Activated naive CD8-positive, alpha-beta T cell (primary cell): ENCODE data around the gene RASA1.

Source experiments
- H3K27ac Mint-ChIP-seq: one replicate; pipeline ENCODE4 v1.8.0; 2021; ENCODE audit warnings: mixed read lengths
- H3K27me3 Mint-ChIP-seq: one replicate; pipeline ENCODE4 v1.8.0; 2021; ENCODE audit warnings: mixed read lengths
- H3K36me3 Mint-ChIP-seq: one replicate; pipeline ENCODE4 v1.8.0; 2021; ENCODE audit warnings: mixed read lengths
- H3K4me1 Mint-ChIP-seq: one replicate; pipeline ENCODE4 v1.8.0; 2021; ENCODE audit warnings: low read depth, mixed read lengths
- H3K4me3 Mint-ChIP-seq: one replicate; pipeline ENCODE4 v1.8.0; 2021; ENCODE audit warnings: mild to moderate bottlenecking, mixed read lengths
- H3K9me3 Mint-ChIP-seq: one replicate; pipeline ENCODE4 v1.8.0; 2021; ENCODE audit warnings: low read depth, mixed read lengths

RASA1 gene

DNA sequence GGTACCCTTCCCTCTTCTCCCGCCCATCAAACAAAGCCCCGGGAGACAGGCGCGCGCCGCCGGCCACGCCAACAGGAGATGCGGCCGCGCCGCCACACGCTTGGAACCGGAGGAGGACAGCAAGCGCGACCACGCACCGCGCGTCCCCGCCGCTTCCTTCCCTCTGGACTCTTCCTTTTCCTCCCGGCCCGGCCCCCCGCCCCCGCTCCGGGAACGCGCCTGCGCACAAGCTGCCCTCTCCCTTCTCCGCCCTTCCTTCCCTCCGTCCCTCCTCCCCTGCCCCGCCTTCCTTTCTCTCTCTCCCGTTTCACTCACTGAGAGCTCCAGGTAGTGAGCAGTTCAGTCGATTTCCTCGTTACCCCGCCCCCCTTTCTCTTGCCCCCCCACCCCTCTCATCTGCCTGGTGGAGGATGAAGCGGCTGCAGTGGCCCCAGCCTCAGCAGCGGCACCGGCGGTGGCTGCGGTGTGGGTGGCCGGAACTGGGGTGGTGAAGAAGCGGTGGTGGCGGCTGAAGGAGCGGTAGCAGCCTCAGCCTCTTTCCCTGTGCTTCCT, at the start of gene RASA1:
TSS of gene RASA1 (plus strand) at position 310 of the 552 bp plus-strand sequence. CDS start 569 bp downstream, outside the sequence.
- peak within 1 kb of the TSS; percentile 98 for H3K27ac Mint-ChIP-seq
- peaks cover 28% of the 10 kb centered on the region for H3K4me1 Mint-ChIP-seq
- peak within 1 kb of the TSS; percentile 100 for H3K4me3 Mint-ChIP-seq
- H3K36me3 Mint-ChIP-seq = no peaks in the 10 kb centered on the region
- no peaks in the 10 kb centered on the region for H3K27me3 Mint-ChIP-seq
- no peaks in the 10 kb centered on the region for H3K9me3 Mint-ChIP-seq

DNA sequence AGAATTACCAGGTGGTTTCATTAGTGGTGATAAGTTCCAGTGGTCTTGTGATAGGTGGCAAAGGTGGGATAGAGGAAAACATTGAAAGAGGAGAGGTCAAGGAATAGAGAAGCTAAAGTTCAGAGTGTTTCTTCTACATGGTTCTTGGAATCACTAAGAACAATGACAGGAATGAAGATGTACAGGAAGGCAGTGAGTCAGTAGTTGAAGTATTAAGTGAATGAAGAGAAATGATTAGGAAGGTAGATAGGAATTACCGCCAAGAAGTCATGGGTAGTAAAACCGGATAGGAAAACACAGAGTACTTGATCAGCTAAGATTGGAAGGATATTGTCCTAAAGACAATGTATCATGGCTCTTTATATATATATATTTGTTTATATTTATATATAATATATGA, 37.9 kb upstream of the RASA1 start:
- H3K27me3 Mint-ChIP-seq = no peaks in the 10 kb centered on the region
- H3K4me1 Mint-ChIP-seq = peaks cover 4% of the 10 kb centered on the region
- no peaks in the 10 kb centered on the region for H3K36me3 Mint-ChIP-seq
- no peak overlapping the region for H3K27ac Mint-ChIP-seq
- no peaks in the 10 kb centered on the region for H3K9me3 Mint-ChIP-seq
- no peak overlapping the region for H3K4me3 Mint-ChIP-seq

DNA sequence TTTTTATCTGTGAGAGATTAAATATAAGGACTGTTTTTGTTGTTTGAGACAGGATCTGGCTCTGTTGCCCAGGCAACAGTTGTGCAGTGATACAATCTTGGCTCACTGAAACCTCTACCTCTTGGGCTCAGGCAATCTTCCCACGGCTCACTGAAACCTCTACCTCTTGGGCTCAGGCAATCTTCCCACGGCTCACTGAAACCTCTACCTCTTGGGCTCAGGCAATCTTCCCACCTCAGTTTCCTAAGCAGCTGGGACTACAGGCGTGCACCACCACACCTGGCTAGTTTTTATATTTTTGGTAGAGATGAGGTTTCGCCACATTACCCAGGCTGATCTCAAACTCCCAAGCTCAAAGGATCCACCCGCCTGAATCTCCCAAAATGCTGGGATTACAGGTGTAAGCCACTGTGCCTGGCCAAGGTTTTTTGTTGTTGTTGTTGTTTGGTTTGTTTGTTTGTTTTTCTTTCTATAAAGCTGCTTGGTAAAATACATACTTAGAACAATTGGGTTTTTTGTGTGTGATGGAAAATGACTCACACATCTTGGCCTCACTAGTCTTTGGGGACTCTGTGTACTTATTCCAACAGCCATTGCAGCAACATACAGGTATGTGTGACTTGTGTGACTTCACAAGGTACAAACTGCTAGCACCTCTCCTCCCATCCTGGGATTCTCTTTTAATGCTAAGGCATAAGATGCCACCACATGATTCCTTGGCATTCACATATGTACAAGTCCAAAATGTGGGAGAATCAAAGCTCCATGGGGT, 36.5 kb upstream of the RASA1 start:
- Mint-ChIP-seq H3K27me3 (no peaks in the 10 kb centered on the region), H3K9me3 (no peaks in the 10 kb centered on the region), H3K4me1 (peaks cover 4% of the 10 kb centered on the region), H3K4me3 (no peak overlapping the region), H3K27ac (no peak overlapping the region), H3K36me3 (no peaks in the 10 kb centered on the region)

DNA sequence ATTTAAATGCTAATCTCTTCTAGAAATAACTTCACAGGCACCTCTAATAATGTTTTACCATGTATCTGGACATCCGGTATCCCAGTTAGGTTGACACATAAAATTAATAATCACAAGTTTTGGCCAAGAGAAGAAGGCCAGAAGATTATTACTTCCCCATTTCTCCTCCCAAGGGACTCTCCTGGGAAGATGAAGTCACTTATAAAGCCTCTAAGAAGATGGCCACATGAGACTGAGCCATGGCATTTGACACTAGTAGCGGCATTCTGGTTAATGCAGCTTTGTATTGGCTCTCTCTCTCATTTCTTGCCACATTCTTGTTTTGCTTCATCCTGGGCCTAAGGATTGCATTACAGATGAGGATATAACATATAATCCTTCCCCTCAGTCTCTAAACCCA, 34.5 kb upstream of the RASA1 start:
- H3K4me3 Mint-ChIP-seq = no peak overlapping the region
- peaks cover 4% of the 10 kb centered on the region for H3K4me1 Mint-ChIP-seq
- no peak overlapping the region for H3K27ac Mint-ChIP-seq
- H3K27me3 Mint-ChIP-seq = no peaks in the 10 kb centered on the region
- no peaks in the 10 kb centered on the region for H3K9me3 Mint-ChIP-seq
- no peaks in the 10 kb centered on the region for H3K36me3 Mint-ChIP-seq

DNA sequence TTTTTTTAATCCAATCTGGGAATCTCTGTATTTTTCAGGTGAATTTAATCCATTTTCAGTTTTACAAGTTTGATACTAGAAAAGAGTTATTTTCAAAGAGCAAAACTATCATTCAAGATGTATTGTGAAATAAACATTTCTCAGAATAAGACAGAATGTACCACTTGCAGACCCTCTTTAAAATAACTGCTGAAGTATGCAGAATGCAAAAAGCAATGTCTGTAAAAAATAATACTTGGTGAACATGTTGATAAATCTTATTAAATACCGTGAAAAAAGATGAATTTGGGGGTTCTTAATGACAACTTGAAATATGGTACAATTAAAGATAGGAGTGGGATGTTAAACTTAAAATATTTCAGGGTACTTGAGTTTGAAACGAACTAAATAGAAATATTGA, 26.1 kb upstream of the RASA1 start:
- no peaks in the 10 kb centered on the region for H3K27me3 Mint-ChIP-seq
- no peaks in the 10 kb centered on the region for H3K4me1 Mint-ChIP-seq
- no peak overlapping the region for H3K4me3 Mint-ChIP-seq
- H3K27ac Mint-ChIP-seq = no peak overlapping the region
- no peaks in the 10 kb centered on the region for H3K36me3 Mint-ChIP-seq
- no peaks in the 10 kb centered on the region for H3K9me3 Mint-ChIP-seq

DNA sequence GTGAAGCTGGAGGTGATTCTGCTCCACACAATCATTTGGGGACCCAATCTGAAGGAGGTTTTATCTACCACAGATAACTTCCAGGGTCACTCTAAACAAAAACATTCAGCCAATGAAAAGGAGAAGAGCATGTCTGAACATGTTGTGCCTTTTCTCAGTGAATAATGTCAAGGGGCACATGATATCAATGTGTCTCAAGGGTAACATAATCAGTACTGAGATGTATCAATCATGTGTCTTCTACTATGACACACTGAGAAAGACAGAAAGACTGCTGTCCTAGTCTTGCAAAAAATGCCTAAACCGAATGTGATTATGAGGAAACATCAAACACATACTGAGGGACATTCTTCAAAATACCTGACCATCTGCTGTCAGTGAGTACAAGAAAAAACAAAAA, 25.4 kb upstream of the RASA1 start:
- Mint-ChIP-seq H3K36me3 (no peaks in the 10 kb centered on the region), H3K9me3 (no peaks in the 10 kb centered on the region), H3K4me1 (no peaks in the 10 kb centered on the region), H3K4me3 (no peak overlapping the region), H3K27me3 (no peaks in the 10 kb centered on the region), H3K27ac (no peak overlapping the region)

DNA sequence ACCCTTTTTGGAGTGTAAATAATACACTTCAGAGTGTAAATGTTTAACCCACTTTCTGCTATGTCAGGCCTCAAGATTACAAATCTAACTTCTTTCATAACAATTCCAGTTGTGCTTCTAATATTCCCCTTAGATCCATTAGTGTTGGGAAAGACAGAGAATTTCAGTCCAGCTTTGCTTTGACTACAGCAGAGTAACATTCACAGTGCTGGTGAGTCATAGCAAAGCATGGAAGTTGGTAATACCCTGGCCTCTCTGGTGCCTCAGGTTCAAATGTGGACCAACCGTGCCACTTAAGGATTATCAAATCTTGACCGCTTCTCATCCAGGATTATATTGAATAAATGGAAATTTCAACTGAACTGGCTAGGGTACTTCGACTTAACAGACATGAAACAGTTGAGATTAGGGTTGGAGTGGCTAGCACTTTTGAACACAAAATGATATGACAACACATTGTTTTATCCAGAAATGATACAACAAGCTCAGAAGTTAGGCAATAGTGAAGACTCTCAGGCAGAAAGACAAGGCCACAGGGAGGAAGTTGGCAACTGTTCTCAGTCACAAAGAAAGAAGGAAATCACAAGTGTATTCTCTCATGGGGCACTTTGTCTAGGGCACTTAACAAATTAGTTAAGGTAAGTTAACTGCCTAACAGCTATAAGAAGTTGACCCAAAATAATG, 24.4 kb upstream of the RASA1 start:
- Mint-ChIP-seq H3K4me3 (no peak overlapping the region), H3K4me1 (no peaks in the 10 kb centered on the region), H3K36me3 (no peaks in the 10 kb centered on the region), H3K27ac (no peak overlapping the region), H3K27me3 (no peaks in the 10 kb centered on the region), H3K9me3 (no peaks in the 10 kb centered on the region)

GRCh38 chr5:87245451-87245850, 22.2 kb upstream of the RASA1 start:
- H3K4me3 Mint-ChIP-seq = no peak overlapping the region
- no peaks in the 10 kb centered on the region for H3K36me3 Mint-ChIP-seq
- no peak overlapping the region for H3K27ac Mint-ChIP-seq
- H3K27me3 Mint-ChIP-seq = no peaks in the 10 kb centered on the region
- H3K9me3 Mint-ChIP-seq = no peaks in the 10 kb centered on the region
- no peaks in the 10 kb centered on the region for H3K4me1 Mint-ChIP-seq

DNA sequence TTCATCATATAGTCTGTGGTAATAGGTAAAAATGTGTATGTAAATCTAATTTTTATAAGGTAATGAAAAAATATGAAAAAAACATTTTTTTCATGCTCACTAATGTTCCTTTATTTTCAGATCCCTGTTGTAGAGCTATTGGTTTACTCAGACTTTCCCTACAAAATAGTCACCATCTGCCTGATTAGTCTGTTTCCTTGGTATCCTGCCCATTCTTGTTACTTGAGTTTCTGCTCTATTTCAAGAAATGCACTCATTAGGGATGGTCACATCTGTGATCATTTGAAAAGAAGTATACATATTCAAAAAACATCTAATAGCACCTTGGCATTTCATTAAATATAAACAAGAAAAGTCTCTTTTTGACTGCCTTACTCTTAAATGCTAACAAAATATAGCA, 21.6 kb upstream of the RASA1 start:
- Mint-ChIP-seq H3K4me3 (no peak overlapping the region), H3K27me3 (no peaks in the 10 kb centered on the region), H3K9me3 (no peaks in the 10 kb centered on the region), H3K4me1 (no peaks in the 10 kb centered on the region), H3K36me3 (no peaks in the 10 kb centered on the region), H3K27ac (no peak overlapping the region)

DNA sequence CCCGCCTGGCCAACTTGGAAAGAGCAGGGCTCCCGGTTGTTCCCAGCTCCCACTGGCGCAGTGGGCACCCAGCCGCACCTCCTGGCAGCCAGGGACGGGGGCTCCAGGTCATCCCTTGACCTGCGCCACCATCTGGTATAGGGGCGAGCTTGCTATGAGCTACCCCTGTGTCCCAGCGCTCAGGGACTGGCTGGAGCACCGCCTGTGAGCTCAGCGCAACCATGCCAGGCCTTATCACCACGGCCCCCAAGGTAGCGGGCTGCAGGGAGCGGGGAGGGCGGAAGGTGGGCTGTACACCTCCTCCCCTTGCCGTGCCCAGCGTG, 15.4 kb upstream of the RASA1 start:
- Mint-ChIP-seq H3K9me3 (no peaks in the 10 kb centered on the region), H3K4me1 (no peaks in the 10 kb centered on the region), H3K27ac (no peak overlapping the region), H3K27me3 (no peaks in the 10 kb centered on the region), H3K36me3 (no peaks in the 10 kb centered on the region), H3K4me3 (no peak overlapping the region)

DNA sequence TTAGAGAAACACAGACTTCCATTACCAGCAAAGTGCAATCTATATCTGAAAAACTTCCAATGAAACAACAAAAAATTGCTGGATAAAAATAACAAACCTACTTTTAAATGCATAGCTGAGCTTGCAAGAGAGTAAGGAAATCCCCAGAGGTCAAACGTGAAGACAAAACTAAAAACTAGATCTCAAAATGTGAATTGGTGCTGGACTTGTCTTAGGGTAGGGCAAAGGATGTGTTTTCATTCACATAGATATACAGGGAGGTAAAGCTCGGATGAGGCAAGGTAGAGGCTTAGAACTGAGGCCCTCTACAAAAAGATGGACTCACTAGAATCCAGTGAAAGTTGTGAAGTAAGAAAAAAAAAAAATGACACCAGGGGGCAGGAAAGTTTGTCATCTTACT, 13.6 kb upstream of the RASA1 start:
- H3K9me3 Mint-ChIP-seq = no peaks in the 10 kb centered on the region
- no peaks in the 10 kb centered on the region for H3K27me3 Mint-ChIP-seq
- H3K36me3 Mint-ChIP-seq = no peaks in the 10 kb centered on the region
- no peak overlapping the region for H3K4me3 Mint-ChIP-seq
- H3K4me1 Mint-ChIP-seq = peaks cover 4% of the 10 kb centered on the region
- H3K27ac Mint-ChIP-seq = no peak overlapping the region

GRCh38 chr5:87258507-87258906, 9.2 kb upstream of the RASA1 start:
- Mint-ChIP-seq H3K4me1 (peaks cover 15% of the 10 kb centered on the region), H3K4me3 (no peak overlapping the region), H3K27me3 (no peaks in the 10 kb centered on the region), H3K27ac (no peak overlapping the region), H3K9me3 (no peaks in the 10 kb centered on the region), H3K36me3 (no peaks in the 10 kb centered on the region)

DNA sequence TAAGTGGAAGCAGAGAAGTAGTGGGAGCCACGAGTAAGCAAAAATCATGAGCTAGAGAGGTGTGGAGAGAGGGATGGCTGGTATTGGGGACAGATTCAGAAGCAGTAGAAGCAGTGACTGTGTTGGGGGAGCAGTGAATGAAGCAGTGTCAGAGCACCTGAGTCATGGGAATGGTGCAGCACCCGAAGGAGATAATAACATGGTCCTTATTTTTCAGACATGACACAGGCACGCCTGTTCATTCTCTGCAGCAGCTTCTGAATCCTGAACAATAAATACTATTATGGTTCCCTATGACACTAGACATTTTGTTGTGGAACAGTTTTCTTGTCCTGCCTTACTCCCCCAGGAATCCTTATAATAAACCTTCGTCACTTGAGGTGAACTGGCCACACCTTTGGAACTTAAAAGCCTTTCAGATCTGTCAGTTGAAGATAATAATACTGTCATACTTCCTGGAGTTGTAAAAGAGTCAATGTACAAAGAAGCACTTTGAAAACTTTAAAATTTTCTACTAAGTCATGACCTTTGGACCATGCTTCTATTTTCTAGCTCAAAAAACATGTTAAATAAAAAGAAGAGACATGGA, 7.0 kb upstream of the RASA1 start:
- H3K27me3 Mint-ChIP-seq = no peaks in the 10 kb centered on the region
- H3K4me1 Mint-ChIP-seq = peaks cover 15% of the 10 kb centered on the region
- no peak overlapping the region for H3K27ac Mint-ChIP-seq
- no peak overlapping the region for H3K4me3 Mint-ChIP-seq
- H3K9me3 Mint-ChIP-seq = no peaks in the 10 kb centered on the region
- no peaks in the 10 kb centered on the region for H3K36me3 Mint-ChIP-seq

DNA sequence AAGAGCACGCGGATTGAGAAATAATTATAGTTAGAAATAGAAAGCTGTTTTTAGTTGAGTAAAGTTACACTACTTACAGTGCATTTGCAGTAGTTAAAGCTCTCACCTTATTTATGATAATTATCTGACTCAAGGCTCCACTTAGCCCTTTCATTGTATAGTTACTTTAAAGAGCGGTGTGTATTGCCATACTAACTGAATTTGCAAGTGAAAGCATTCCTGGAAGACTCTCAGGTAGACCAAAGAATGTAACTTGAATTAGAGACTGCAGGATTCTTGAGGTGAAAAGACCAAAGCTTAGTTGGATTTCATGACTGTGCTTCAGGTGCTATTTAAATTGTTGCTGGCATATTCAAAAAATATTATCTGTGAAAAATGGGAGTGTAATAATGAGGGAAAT, 4.2 kb upstream of the RASA1 start:
- Mint-ChIP-seq H3K36me3 (no peaks in the 10 kb centered on the region), H3K27me3 (no peaks in the 10 kb centered on the region), H3K9me3 (no peaks in the 10 kb centered on the region), H3K4me1 (peaks cover 19% of the 10 kb centered on the region), H3K27ac (no peak overlapping the region), H3K4me3 (no peak overlapping the region)

GRCh38 chr5:87266914-87267573, 639 bp upstream of the RASA1 start:
- Mint-ChIP-seq H3K27ac (peak overlapping the region; percentile 98), H3K4me1 (peaks cover 25% of the 10 kb centered on the region), H3K36me3 (no peaks in the 10 kb centered on the region), H3K9me3 (no peaks in the 10 kb centered on the region), H3K4me3 (peak overlapping the region; percentile 100), H3K27me3 (no peaks in the 10 kb centered on the region)
